HepG2 (cell line): ENCODE results near the gene OR2F2. TPM values are rescaled to one million over a fixed set of nuclear protein-coding genes. Genes with fewer than 3 reads are reported as not detected.
A peak's percentile ranks its signal among the peaks of the same experiment; 100 is the strongest.

Experiments
- ATAC-seq: fragments of 200-7000 bp; cut with Tn5 transposase; 3 replicates; pipeline ENCODE4 v1.9.1; 2020; ENCODE audit warnings: mild to moderate bottlenecking, moderate library complexity
- BruUV-seq: library from RNA; stranded (reverse); fragments of 400-500 nt; replicated peaks from 2 replicates; lab custom pipeline; 2021; lab: Mats Ljungman, UMichigan
- CTCF ChIA-PET: fragments of 300-600 bp; formaldehyde crosslinking; extraction: SDS; loops from one replicate; lab custom pipeline; 2021; ENCODE audit warnings: low total read pairs, inconsistent platforms, low intra/inter-chr PET ratio; lab: Yijun Ruan, JAX
- POLR2A ChIA-PET: fragments of 350-600 bp; sonication (Branson Sonifier 250); formaldehyde crosslinking; loops from one replicate; lab custom pipeline; 2020; ENCODE audit warnings: antibody characterized with exemption, inconsistent platforms; lab: Yijun Ruan, JAX
- DNase-seq: peaks from one replicate; pipeline ENCODE4 v3.0.0-alpha.2; 2015; ENCODE audit warnings: low spot score
- FAIRE-seq: peaks from 3 replicates; lab custom pipeline; 2011; peaks lifted over from hg19 to GRCh38; lab: Jason Lieb, UNC
- H2AFZ ChIP-seq: one replicate; pipeline ENCODE4 v1.6.1; 2011; ENCODE audit warnings: low read length, inconsistent platforms
- H3K27ac ChIP-seq: fragments of 300-600 bp; 3 replicates; pipeline ENCODE4 v1.8.0; 2011; ENCODE audit warnings: mixed run types, mild to moderate bottlenecking, mixed read lengths, low read length, inconsistent platforms; ENCODE audit not compliant: insufficient read depth; ENCODE audit errors: extremely low read length
- H3K27me3 ChIP-seq, 2 experiments: fragments of 200-600 bp in 1 of 2; 2 replicates in 1 of 2; 3 replicates in 1 of 2; pipeline versions ENCODE4 v1.6.0 to v1.8.0; 2011; ENCODE audit warnings: low read length in 2 of 2, mild to moderate bottlenecking in 2 of 2, moderate library complexity in 2 of 2, inconsistent platforms in 1 of 2; ENCODE audit not compliant: insufficient read depth in 2 of 2, control insufficient read depth in 1 of 2
- H3K36me3 ChIP-seq, 2 experiments: fragments of 200-600 bp in 1 of 2; replicated peaks in 1 of 2; 2 replicates in 1 of 2; 3 replicates in 1 of 2; pipeline versions ENCODE4 v1.5.1 to v1.8.0; 2011; ENCODE audit warnings: low read length in 2 of 2, inconsistent platforms in 1 of 2; ENCODE audit not compliant: insufficient read depth in 2 of 2, control insufficient read depth in 1 of 2
- H3K4me1 ChIP-seq: 2 replicates; pipeline ENCODE4 v1.5.1; 2012; ENCODE audit warnings: low read length, inconsistent platforms; ENCODE audit not compliant: insufficient read depth
- H3K4me2 ChIP-seq: 2 replicates; pipeline ENCODE4 v1.6.0; 2011; ENCODE audit warnings: low read depth, low read length, inconsistent platforms
- H3K4me3 ChIP-seq, 3 experiments: fragments of 200-600 bp in 1 of 3; sonication (generic), shearing (Covaris generic) in 1 of 3; replicated peaks in 1 of 3; 2 replicates each; pipeline ENCODE4 v1.5.1; 2011 to 2016; ENCODE audit warnings: low read length in 3 of 3, inconsistent platforms in 2 of 3, low read depth in 2 of 3, mild to moderate bottlenecking in 2 of 3, control low read depth in 1 of 3, mixed read lengths in 1 of 3; ENCODE audit not compliant: insufficient read depth in 1 of 3
- H3K79me2 ChIP-seq: one replicate; pipeline ENCODE4 v1.6.1; 2011; ENCODE audit warnings: low read length, inconsistent platforms; ENCODE audit not compliant: insufficient read depth
- H3K9ac ChIP-seq: 2 replicates; pipeline ENCODE4 v1.6.0; 2011; ENCODE audit warnings: mild to moderate bottlenecking, low read depth, low read length, inconsistent platforms; ENCODE audit not compliant: insufficient read depth
- H3K9me3 ChIP-seq: 2 replicates; pipeline ENCODE4 v1.5.1; 2012; ENCODE audit warnings: mild to moderate bottlenecking, low read length
- H4K20me1 ChIP-seq: 2 replicates; pipeline ENCODE4 v1.6.0; 2011; ENCODE audit warnings: inconsistent platforms, mild to moderate bottlenecking, low read length, moderate library complexity; ENCODE audit not compliant: insufficient read depth
- ARNTL ChIP-seq: sonication (generic); formaldehyde crosslinking; IDR thresholded peaks from 2 replicates; pipeline ENCODE4 v1.4.0; 2020; ENCODE audit warnings: mild to moderate bottlenecking, missing genetic modification reagents
- SP4 ChIP-seq: sonication (generic); formaldehyde crosslinking; IDR thresholded peaks from 2 replicates; pipeline ENCODE4 v1.8.1; 2023; ENCODE audit warnings: mild to moderate bottlenecking, missing genetic modification reagents
- SPEN ChIP-seq: sonication (generic); formaldehyde crosslinking; IDR thresholded peaks from 2 replicates; pipeline ENCODE4 v1.5.1; 2020; ENCODE audit warnings: low read depth, mild to moderate bottlenecking, missing genetic modification reagents
- ZKSCAN1 ChIP-seq: fragments of 150-350 bp; IDR thresholded peaks from 2 replicates; pipeline ENCODE4 v1.6.1; 2014; ENCODE audit warnings: low read length
- ZMYM4 ChIP-seq: sonication (generic); formaldehyde crosslinking; IDR thresholded peaks from 2 replicates; pipeline ENCODE4 v1.8.1; 2023; ENCODE audit warnings: mild to moderate bottlenecking, missing genetic modification reagents
- ZNF251 ChIP-seq: sonication (generic); formaldehyde crosslinking; IDR thresholded peaks from 2 replicates; pipeline ENCODE4 v1.9.0; 2021; ENCODE audit warnings: mild to moderate bottlenecking, missing genetic modification reagents
- ZNF564 ChIP-seq: sonication (generic); formaldehyde crosslinking; IDR thresholded peaks from 2 replicates; pipeline ENCODE4 v1.8.1; 2023; ENCODE audit warnings: mild to moderate bottlenecking, missing genetic modification reagents
- ZNF598 ChIP-seq: sonication (generic); formaldehyde crosslinking; IDR thresholded peaks from 2 replicates; pipeline ENCODE4 v1.5.1; 2020; ENCODE audit warnings: mild to moderate bottlenecking, missing genetic modification reagents, borderline replicate concordance
- WGBS: methylation state at CpG from one replicate; pipeline ENCODE4 v1.1.6; 2017; ENCODE audit warnings: low lambda C conversion rate; 5-methylcytosine and 5-hydroxymethylcytosine counted together
- in situ Hi-C: cut with HindIII; loops from 2 replicates; pipeline ENCODE4 v1.10.0; 2017; ENCODE audit warnings: low pct_unique_long_range_greater_than_20kb; ENCODE audit not compliant: extremely low pct_ligation_motif_present
- intact Hi-C: fragments of 100-400 bp; cut with micrococcal nuclease; formaldehyde crosslinking; loops from one replicate; pipeline ENCODE4 v1.10.0; 2022; ENCODE audit not compliant: unreplicated experiment
- polyA plus RNA-seq, 8 experiments: library from polyadenylated mRNA; depleted of rRNA in 3 of 8; stranded (reverse) in 7 of 8; unstranded in 1 of 8; fragments of >200 nt; fragmentation: Illumina TruSeq in 4 of 8; extraction: Trizol in 4 of 8; gene quantifications; 2 replicates each; pipeline versions ENCODE4 v1.2.1 to v1.2.3, GENCODE V29; 2011 to 2016; ENCODE audit warnings: low read depth in 4 of 8, missing spikeins in 1 of 8, mixed read lengths in 1 of 8; ENCODE audit not compliant: insufficient read depth in 1 of 8
- total RNA-seq, 5 experiments: library from RNA; depleted of rRNA; stranded (reverse); fragments of >200 nt; fragmentation: Illumina TruSeq; extraction: Trizol; gene quantifications; 2 replicates each; pipeline ENCODE4 v1.2.3, GENCODE V29; 2016; ENCODE audit warnings: low read depth in 1 of 5
- TF ChIP-seq, protein P1 (sequence below): sonication (generic); formaldehyde crosslinking; IDR thresholded peaks from 2 replicates; pipeline ENCODE4 v1.5.1; 2020; ENCODE audit warnings: mild to moderate bottlenecking, missing genetic modification reagents, borderline replicate concordance
- TF ChIP-seq, protein P2 (sequence below): IDR thresholded peaks from 2 replicates; pipeline ENCODE4 v1.6.1; 2016; ENCODE audit warnings: missing compliant biosample characterization, missing genetic modification reagents, borderline replicate concordance
- TF ChIP-seq, protein P3 (sequence below): sonication (generic); formaldehyde crosslinking; IDR thresholded peaks from 2 replicates; pipeline ENCODE4 v1.5.1; 2020; ENCODE audit warnings: missing genetic modification reagents, mild to moderate bottlenecking, borderline replicate concordance

OR2F2 gene
- total and polyA plus RNA-seq, 2 of the 13 experiments (the other 11 are each of a cell fraction or from before 2014, with no cell fraction given), result 0.13 TPM; not detected in 1

DNA sequence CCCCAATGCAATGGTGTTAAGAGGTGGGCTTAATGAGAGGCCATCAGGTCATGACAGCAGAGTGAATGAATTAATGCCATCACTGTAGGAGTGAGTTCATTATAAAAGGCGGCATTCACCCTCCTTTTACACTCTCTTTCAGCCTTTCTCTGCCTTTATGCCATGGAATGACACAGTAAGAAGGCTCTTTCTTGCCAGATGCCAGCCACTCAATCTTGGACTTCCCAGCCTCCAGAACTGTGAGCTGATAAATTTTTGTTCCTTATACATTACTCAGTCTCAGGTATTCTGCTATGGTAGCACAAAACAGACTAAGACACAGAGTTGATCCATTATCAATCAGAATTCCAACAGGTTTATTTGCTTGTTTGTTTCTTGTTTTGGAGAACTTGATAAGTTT is 36.2 kb upstream of the OR2F2 start:
- Histone ChIP-seq H2AFZ (no peak overlapping the region), H3K27me3 (no peaks in the 10 kb centered on the region; a peak in 1 of 5 replicates), H3K9ac (no peak overlapping the region), H3K79me2 (peaks cover 76% of the 10 kb centered on the region), H4K20me1 (0 out of 2 replicates have a peak, but pooled peaks cover 4% of the 10 kb centered on the region), H3K4me1 (peaks cover 41% of the 10 kb centered on the region), H3K4me3 (no peak overlapping the region; a peak in 1 of 6 replicates), H3K4me2 (peak overlapping the region; percentile 89), H3K27ac (peak overlapping the region; percentile 99), H3K36me3 (peaks cover 0 to 3% of the 10 kb centered on the region in 2 experiments; a peak in 1 of 5 replicates), H3K9me3 (no peaks in the 10 kb centered on the region)
- CTCF ChIA-PET, result no interaction called here
- ATAC-seq (no peak), FAIRE-seq (no peak), DNase-seq (no peak)
- WGBS, result 94% methylated on average over 1 of the region's 1 CpG
- BruUV-seq, result no TSS peak
- in situ Hi-C loops, result loop anchor here (25.0 kb wide), 1 partner anchor 488 kb away; no protein-coding TSS in a partner anchor
- POLR2A ChIA-PET, result interaction anchor here (1.1 to 9.4 kb wide), 3 partner anchors 9 to 16 kb away, joined by 6 to 174 read pairs (median 21); no protein-coding TSS in a partner anchor
- intact Hi-C loops, result no loop called here
- TF ChIP-seq ZNF251 (CRISPR knock-in tag), result no peak
- no peak for TF ChIP-seq SP4 (CRISPR knock-in tag)
- TF ChIP-seq SPEN (CRISPR knock-in tag), result no peak
- TF ChIP-seq, protein P1, sequence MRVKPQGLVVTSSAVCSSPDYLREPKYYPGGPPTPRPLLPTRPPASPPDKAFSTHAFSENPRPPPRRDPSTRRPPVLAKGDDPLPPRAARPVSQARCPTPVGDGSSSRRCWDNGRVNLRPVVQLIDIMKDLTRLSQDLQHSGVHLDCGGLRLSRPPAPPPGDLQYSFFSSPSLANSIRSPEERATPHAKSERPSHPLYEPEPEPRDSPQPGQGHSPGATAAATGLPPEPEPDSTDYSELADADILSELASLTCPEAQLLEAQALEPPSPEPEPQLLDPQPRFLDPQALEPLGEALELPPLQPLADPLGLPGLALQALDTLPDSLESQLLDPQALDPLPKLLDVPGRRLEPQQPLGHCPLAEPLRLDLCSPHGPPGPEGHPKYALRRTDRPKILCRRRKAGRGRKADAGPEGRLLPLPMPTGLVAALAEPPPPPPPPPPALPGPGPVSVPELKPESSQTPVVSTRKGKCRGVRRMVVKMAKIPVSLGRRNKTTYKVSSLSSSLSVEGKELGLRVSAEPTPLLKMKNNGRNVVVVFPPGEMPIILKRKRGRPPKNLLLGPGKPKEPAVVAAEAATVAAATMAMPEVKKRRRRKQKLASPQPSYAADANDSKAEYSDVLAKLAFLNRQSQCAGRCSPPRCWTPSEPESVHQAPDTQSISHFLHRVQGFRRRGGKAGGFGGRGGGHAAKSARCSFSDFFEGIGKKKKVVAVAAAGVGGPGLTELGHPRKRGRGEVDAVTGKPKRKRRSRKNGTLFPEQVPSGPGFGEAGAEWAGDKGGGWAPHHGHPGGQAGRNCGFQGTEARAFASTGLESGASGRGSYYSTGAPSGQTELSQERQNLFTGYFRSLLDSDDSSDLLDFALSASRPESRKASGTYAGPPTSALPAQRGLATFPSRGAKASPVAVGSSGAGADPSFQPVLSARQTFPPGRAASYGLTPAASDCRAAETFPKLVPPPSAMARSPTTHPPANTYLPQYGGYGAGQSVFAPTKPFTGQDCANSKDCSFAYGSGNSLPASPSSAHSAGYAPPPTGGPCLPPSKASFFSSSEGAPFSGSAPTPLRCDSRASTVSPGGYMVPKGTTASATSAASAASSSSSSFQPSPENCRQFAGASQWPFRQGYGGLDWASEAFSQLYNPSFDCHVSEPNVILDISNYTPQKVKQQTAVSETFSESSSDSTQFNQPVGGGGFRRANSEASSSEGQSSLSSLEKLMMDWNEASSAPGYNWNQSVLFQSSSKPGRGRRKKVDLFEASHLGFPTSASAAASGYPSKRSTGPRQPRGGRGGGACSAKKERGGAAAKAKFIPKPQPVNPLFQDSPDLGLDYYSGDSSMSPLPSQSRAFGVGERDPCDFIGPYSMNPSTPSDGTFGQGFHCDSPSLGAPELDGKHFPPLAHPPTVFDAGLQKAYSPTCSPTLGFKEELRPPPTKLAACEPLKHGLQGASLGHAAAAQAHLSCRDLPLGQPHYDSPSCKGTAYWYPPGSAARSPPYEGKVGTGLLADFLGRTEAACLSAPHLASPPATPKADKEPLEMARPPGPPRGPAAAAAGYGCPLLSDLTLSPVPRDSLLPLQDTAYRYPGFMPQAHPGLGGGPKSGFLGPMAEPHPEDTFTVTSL (CRISPR knock-in tag), result 0 out of 2 replicates have a peak, but pooled peaks have one; percentile 21
- TF ChIP-seq, protein P2, sequence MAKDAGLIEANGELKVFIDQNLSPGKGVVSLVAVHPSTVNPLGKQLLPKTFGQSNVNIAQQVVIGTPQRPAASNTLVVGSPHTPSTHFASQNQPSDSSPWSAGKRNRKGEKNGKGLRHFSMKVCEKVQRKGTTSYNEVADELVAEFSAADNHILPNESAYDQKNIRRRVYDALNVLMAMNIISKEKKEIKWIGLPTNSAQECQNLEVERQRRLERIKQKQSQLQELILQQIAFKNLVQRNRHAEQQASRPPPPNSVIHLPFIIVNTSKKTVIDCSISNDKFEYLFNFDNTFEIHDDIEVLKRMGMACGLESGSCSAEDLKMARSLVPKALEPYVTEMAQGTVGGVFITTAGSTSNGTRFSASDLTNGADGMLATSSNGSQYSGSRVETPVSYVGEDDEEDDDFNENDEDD, result no peak
- TF ChIP-seq ZNF564, result peak; percentile 99
- TF ChIP-seq, protein P3, sequence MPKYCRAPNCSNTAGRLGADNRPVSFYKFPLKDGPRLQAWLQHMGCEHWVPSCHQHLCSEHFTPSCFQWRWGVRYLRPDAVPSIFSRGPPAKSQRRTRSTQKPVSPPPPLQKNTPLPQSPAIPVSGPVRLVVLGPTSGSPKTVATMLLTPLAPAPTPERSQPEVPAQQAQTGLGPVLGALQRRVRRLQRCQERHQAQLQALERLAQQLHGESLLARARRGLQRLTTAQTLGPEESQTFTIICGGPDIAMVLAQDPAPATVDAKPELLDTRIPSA (CRISPR knock-in tag), result no peak
- TF ChIP-seq ARNTL (CRISPR knock-in tag), result no peak
- no peak for TF ChIP-seq ZNF598 (CRISPR knock-in tag)
- no peak for TF ChIP-seq ZKSCAN1
- no peak for TF ChIP-seq ZMYM4 (CRISPR knock-in tag)
